SK-N-SH (cell line): ENCODE data around the gene C2orf42. TPM values are rescaled to one million over a fixed set of nuclear protein-coding genes. Genes with fewer than 3 reads are reported as not detected.

ENCODE experiments used
- CTCF ChIA-PET: fragments of 300-600, 350-600 bp; formaldehyde crosslinking; extraction: SDS; loops from one replicate; lab custom pipeline; 2021; lab: Yijun Ruan, JAX
- POLR2A ChIA-PET: fragments of 350-600 bp; sonication (Branson Sonifier 250); formaldehyde crosslinking; extraction: SDS; loops from one replicate; lab custom pipeline; 2020; ENCODE audit warnings: antibody characterized with exemption, inconsistent platforms; lab: Yijun Ruan, JAX
- DNase-seq: peaks from one replicate; pipeline ENCODE4 v3.0.0; 2012
- H2AFZ ChIP-seq: fragments of 200-600 bp; sonication (generic); 2 replicates; pipeline ENCODE4 v1.8.1; 2016; ENCODE audit warnings: antibody characterized with exemption, mild to moderate bottlenecking, low read depth
- H3F3A ChIP-seq: fragments of 200-600 bp; sonication (generic); replicated peaks from 2 replicates; pipeline ENCODE3; 2016; ENCODE audit warnings: antibody characterized with exemption, mild to moderate bottlenecking; ENCODE audit not compliant: insufficient read depth
- H3K27ac ChIP-seq, 2 experiments: fragments of 200-500 bp in 1 of 2; fragments of 200-600 bp in 1 of 2; sonication (Bioruptor generic) in 1 of 2; sonication (generic), shearing (Covaris generic) in 1 of 2; 2 replicates each; pipeline versions ENCODE4 v1.5.1 to v1.6.1; 2014 to 2016; ENCODE audit warnings: low read depth in 2 of 2, inconsistent platforms in 1 of 2, low read length in 1 of 2, mild to moderate bottlenecking in 1 of 2, mixed read lengths in 1 of 2
- H3K27me3 ChIP-seq: fragments of 200-600 bp; sonication (generic), shearing (Covaris generic); 2 replicates; pipeline ENCODE4 v1.6.1; 2016; ENCODE audit warnings: mixed run types; ENCODE audit not compliant: insufficient read depth
- H3K36me3 ChIP-seq, 2 experiments: fragments of 200-500 bp in 1 of 2; fragments of 200-600 bp in 1 of 2; sonication (Bioruptor generic) in 1 of 2; sonication (generic) in 1 of 2; replicated peaks in 1 of 2; 2 replicates each; pipeline versions ENCODE3 to v1.5.1; 2014 to 2016; ENCODE audit warnings: low read length in 1 of 2, mild to moderate bottlenecking in 1 of 2; ENCODE audit not compliant: insufficient read depth in 2 of 2, control insufficient read depth in 1 of 2
- H3K4me1 ChIP-seq, 2 experiments: fragments of 200-500 bp in 1 of 2; fragments of 200-600 bp in 1 of 2; sonication (Bioruptor generic) in 1 of 2; sonication (generic), shearing (Covaris generic) in 1 of 2; 2 replicates each; pipeline versions ENCODE4 v1.5.1 to v1.6.1; 2014 to 2016; ENCODE audit warnings: low read depth in 1 of 2, low read length in 1 of 2, mixed run types in 1 of 2; ENCODE audit not compliant: insufficient read depth in 2 of 2, control insufficient read depth in 1 of 2
- H3K4me2 ChIP-seq: fragments of 200-600 bp; sonication (generic), shearing (Covaris generic); 2 replicates; pipeline ENCODE4 v1.6.1; 2017; ENCODE audit warnings: mixed run types
- H3K4me3 ChIP-seq, 2 experiments: fragments of 200-500 bp in 1 of 2; fragments of 200-600 bp in 1 of 2; sonication (Bioruptor generic) in 1 of 2; sonication (generic), shearing (Covaris generic) in 1 of 2; 2 replicates each; pipeline versions ENCODE4 v1.5.1 to v1.8.1; 2014 to 2016; ENCODE audit warnings: low read depth in 2 of 2, inconsistent platforms in 1 of 2, low read length in 1 of 2, mild to moderate bottlenecking in 1 of 2, mixed read lengths in 1 of 2, moderate library complexity in 1 of 2
- H3K79me2 ChIP-seq: fragments of 200-600 bp; sonication (generic); 2 replicates; pipeline ENCODE4 v1.8.1; 2017; ENCODE audit warnings: mild to moderate bottlenecking; ENCODE audit not compliant: insufficient read depth
- H3K9ac ChIP-seq: fragments of 200-600 bp; sonication (generic); 2 replicates; pipeline ENCODE4 v1.6.1; 2017; ENCODE audit warnings: mixed run types
- H3K9me2 ChIP-seq: fragments of 200-600 bp; sonication (generic); 2 replicates; pipeline ENCODE4 v1.6.1; 2017; ENCODE audit warnings: mixed run types
- H3K9me3 ChIP-seq: fragments of 200-600 bp; sonication (generic); 2 replicates; pipeline ENCODE4 v1.6.1; 2017; ENCODE audit warnings: mixed run types, mild to moderate bottlenecking, moderate library complexity
- H4K20me1 ChIP-seq: fragments of 200-600 bp; sonication (generic); 2 replicates; pipeline ENCODE4 v1.6.1; 2017; ENCODE audit warnings: mild to moderate bottlenecking, mixed run types; ENCODE audit not compliant: insufficient read depth
- CHD2 ChIP-seq: fragments of 150-350 bp; IDR thresholded peaks from 2 replicates; pipeline ENCODE4 v1.6.1; 2018; ENCODE audit warnings: low read length; ENCODE audit not compliant: partially characterized antibody
- EZH2phosphoT487 ChIP-seq: fragments of 200-600 bp; sonication (generic); IDR thresholded peaks from 2 replicates; pipeline ENCODE4 v1.6.1; 2017; ENCODE audit warnings: low read depth, mixed run types, mild to moderate bottlenecking, antibody characterized with exemption, moderate library complexity, borderline replicate concordance
- FOSL2 ChIP-seq: IDR thresholded peaks from 2 replicates; pipeline ENCODE4 v1.4.0; 2012; ENCODE audit warnings: low read depth, mild to moderate bottlenecking, moderate library complexity, borderline replicate concordance
- FOXJ3 ChIP-seq: sonication (generic); formaldehyde crosslinking; IDR thresholded peaks from 2 replicates; pipeline ENCODE4 v1.5.1; 2020; ENCODE audit warnings: mild to moderate bottlenecking, missing genetic modification reagents
- FOXM1 ChIP-seq: IDR thresholded peaks from 2 replicates; pipeline ENCODE4 v1.4.0; 2012; ENCODE audit warnings: low read depth, mild to moderate bottlenecking
- GATA2 ChIP-seq: sonication (generic); formaldehyde crosslinking; IDR thresholded peaks from 2 replicates; pipeline ENCODE4 v1.5.0; 2020; ENCODE audit warnings: mild to moderate bottlenecking, missing genetic modification reagents
- JUND ChIP-seq: IDR thresholded peaks from 2 replicates; pipeline ENCODE4 v1.4.0; 2012
- MXI1 ChIP-seq: IDR thresholded peaks from 2 replicates; pipeline ENCODE4 v1.6.1; 2012; ENCODE audit warnings: mild to moderate bottlenecking, low read depth, low read length, improper control_type of control experiment
- NRF1 ChIP-seq: IDR thresholded peaks from 2 replicates; pipeline ENCODE4 v1.6.1; 2012; ENCODE audit warnings: low read depth, mild to moderate bottlenecking, low read length
- PBX3 ChIP-seq: IDR thresholded peaks from 2 replicates; pipeline ENCODE4; 2012
- RAD21 ChIP-seq: IDR thresholded peaks from 2 replicates; pipeline ENCODE4 v1.6.1; 2012; ENCODE audit warnings: mild to moderate bottlenecking, low read length
- RCOR1 ChIP-seq: fragments of 150-350 bp; IDR thresholded peaks from 2 replicates; pipeline ENCODE4 v1.6.1; 2017; ENCODE audit warnings: antibody characterized with exemption, low read length
- RXRA ChIP-seq: IDR thresholded peaks from 2 replicates; pipeline ENCODE4 v1.4.0; 2012; ENCODE audit warnings: low read depth, mild to moderate bottlenecking, borderline replicate concordance
- SMC3 ChIP-seq: IDR thresholded peaks from 2 replicates; pipeline ENCODE4 v1.6.1; 2012; ENCODE audit warnings: low read depth, low read length, improper control_type of control experiment
- TAF1 ChIP-seq: IDR thresholded peaks from 2 replicates; pipeline ENCODE4 v1.6.1; 2012; ENCODE audit warnings: low read depth, mild to moderate bottlenecking, low read length, moderate library complexity, borderline replicate concordance
- TCF12 ChIP-seq: IDR thresholded peaks from 2 replicates; pipeline ENCODE4 v1.4.0; 2012
- YY1 ChIP-seq: IDR thresholded peaks from 2 replicates; pipeline ENCODE4 v1.4.0; 2012; ENCODE audit warnings: low read depth, mild to moderate bottlenecking
- WGBS: methylation state at CpG from one replicate; pipeline ENCODE4 v1.1.6; 2017; ENCODE audit warnings: low lambda C conversion rate; 5-methylcytosine and 5-hydroxymethylcytosine counted together
- polyA plus RNA-seq, 3 experiments: library from polyadenylated mRNA; depleted of rRNA; stranded (reverse); fragments of >200 nt; gene quantifications; 2 replicates each; pipeline ENCODE4 v1.2.3, GENCODE V29; 2012
- TF ChIP-seq, protein P1 (sequence below): IDR thresholded peaks from 2 replicates; pipeline ENCODE4 v1.4.0; 2012; ENCODE audit warnings: low read depth, borderline replicate concordance

Gene C2orf42
- polyA plus RNA-seq, 1 of the 3 experiments (the other 2 are of a cell fraction): 5.1 TPM

DNA sequence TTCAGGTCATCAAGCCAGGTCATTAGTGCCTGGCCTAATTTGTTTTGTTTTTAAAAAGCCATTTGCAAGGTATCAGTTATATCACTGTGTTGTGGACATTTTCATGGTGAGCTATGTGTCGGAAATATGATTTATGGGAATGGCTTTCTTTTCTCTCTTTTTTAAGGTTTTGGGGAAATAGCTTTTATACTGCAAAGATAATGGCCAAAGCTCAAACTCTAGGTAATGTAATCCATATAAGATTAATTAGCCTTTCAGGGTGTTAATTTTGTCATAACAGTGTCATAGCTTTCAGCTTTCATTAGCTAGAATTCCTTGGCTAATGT, 57.7 kb downstream of the C2orf42 start:
- peaks cover 37% of the 10 kb centered on the region for H3F3A ChIP-seq
- H3K9me3 ChIP-seq: no peaks in the 10 kb centered on the region
- ChIA-PET CTCF (interaction anchor here (0.6 to 1.6 kb wide), 2 partner anchors 8 to 9 kb away, joined by 3 to 6 read pairs; no protein-coding TSS in a partner anchor), POLR2A (interaction anchor here (1.0 to 1.8 kb wide), 5 partner anchors 8 to 219 kb away, joined by 3 to 6 read pairs (median 3); partner anchors contain the start of gene MXD1)
- 0 out of 4 replicates have a peak overlapping the region, but pooled peaks of 1 of the 2 experiments have one; percentile 11 for H3K4me3 ChIP-seq
- H3K36me3 ChIP-seq: no peaks in the 10 kb centered on the region
- no peak for TF ChIP-seq FOSL2
- no peak for TF ChIP-seq RCOR1
- no peak for TF ChIP-seq RAD21
- no peak for TF ChIP-seq FOXM1
- TF ChIP-seq FOXJ3: no peak
- no peak for TF ChIP-seq MXI1
- TF ChIP-seq, protein P1, sequence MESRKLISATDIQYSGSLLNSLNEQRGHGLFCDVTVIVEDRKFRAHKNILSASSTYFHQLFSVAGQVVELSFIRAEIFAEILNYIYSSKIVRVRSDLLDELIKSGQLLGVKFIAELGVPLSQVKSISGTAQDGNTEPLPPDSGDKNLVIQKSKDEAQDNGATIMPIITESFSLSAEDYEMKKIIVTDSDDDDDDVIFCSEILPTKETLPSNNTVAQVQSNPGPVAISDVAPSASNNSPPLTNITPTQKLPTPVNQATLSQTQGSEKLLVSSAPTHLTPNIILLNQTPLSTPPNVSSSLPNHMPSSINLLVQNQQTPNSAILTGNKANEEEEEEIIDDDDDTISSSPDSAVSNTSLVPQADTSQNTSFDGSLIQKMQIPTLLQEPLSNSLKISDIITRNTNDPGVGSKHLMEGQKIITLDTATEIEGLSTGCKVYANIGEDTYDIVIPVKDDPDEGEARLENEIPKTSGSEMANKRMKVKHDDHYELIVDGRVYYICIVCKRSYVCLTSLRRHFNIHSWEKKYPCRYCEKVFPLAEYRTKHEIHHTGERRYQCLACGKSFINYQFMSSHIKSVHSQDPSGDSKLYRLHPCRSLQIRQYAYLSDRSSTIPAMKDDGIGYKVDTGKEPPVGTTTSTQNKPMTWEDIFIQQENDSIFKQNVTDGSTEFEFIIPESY: no peak
- TF ChIP-seq RXRA: no peak
- TF ChIP-seq TAF1: no peak
- TF ChIP-seq PBX3: no peak
- no peak for TF ChIP-seq CHD2
- no peak for TF ChIP-seq TCF12
- TF ChIP-seq JUND: no peak
- TF ChIP-seq YY1: no peak
- no peak for TF ChIP-seq NRF1
- no peak for TF ChIP-seq EZH2phosphoT487
- no peak for TF ChIP-seq GATA2 (CRISPR knock-in tag)
- no peak for TF ChIP-seq SMC3
- H3K79me2 ChIP-seq: no peaks in the 10 kb centered on the region
- no peaks in the 10 kb centered on the region for H3K9me2 ChIP-seq
- WGBS: 96% methylated on average over 1 of the region's 1 CpG
- peak overlapping the region; percentile 84 to 88 for H3K27ac ChIP-seq
- DNase-seq: no peak
- peak overlapping the region; percentile 77; the same call in 1 of the 2 replicates for H3K4me2 ChIP-seq
- peak overlapping the region; percentile 74; the same call in 1 of the 2 replicates for H3K9ac ChIP-seq
- no peaks in the 10 kb centered on the region for H3K27me3 ChIP-seq
- peak overlapping the region; percentile 92 for H2AFZ ChIP-seq
- H3K4me1 ChIP-seq: peaks cover 8 to 35% of the 10 kb centered on the region in 2 experiments; a peak in 3 of 4 replicates
- no peaks in the 10 kb centered on the region for H4K20me1 ChIP-seq
